ENCODE measurements around the gene HMGN3. TPM values are rescaled to one million over a fixed set of nuclear protein-coding genes. Genes with fewer than 3 reads are reported as not detected.

Gene HMGN3
- total and polyA plus RNA-seq, 11 donors = 69.4 to 219 (median 127) TPM

Other genes with a start within 250 kb of the HMGN3 start
- gene PHIP, start 156.4 kb downstream of the HMGN3 start, total RNA-seq = 10 to 100 TPM; 10.1 to 18.9 (median 15.3) TPM
- gene PHIP, start 156.4 kb downstream of the HMGN3 start, polyA plus RNA-seq = 1 to 10 TPM; 5.6 to 7.2 TPM

Data from heart left ventricle (tissue), 11 donors.